ENCODE results near the gene PAX7. TPM values are rescaled to one million over a fixed set of nuclear protein-coding genes. Genes with fewer than 3 reads are reported as not detected.
A peak's percentile ranks its signal among the peaks of the same experiment; 100 is the strongest.

Gene PAX7
- polyA plus RNA-seq, 1 of the 3 experiments (the other 2 are of a cell fraction) = not detected

GRCh38 chr1:18794051-18794450 is 163.4 kb downstream of the PAX7 start (continued):
- no peak for TF ChIP-seq TAF1 (IDR thresholded peaks at IDR 0.05; ENCODE audit: borderline replicate concordance, low read depth, low read length)

- Histone ChIP-seq H3K27me3 (ENCODE audit: insufficient read depth) (no peaks in the 10 kb centered on the region), H3K27ac (ENCODE audit: low read depth in 2 of 2, low read length in 1 of 2) (no peak overlapping the region), H3K9ac (no peak overlapping the region), H3K9me2 (no peaks in the 10 kb centered on the region), H3K4me3 (ENCODE audit: low read depth in 2 of 2, low read length in 1 of 2) (no peak overlapping the region), H3F3A (replicated peaks; ENCODE audit: insufficient read depth) (no peaks in the 10 kb centered on the region), H3K79me2 (ENCODE audit: insufficient read depth) (no peaks in the 10 kb centered on the region), H3K4me1 (ENCODE audit: control insufficient read depth in 1 of 2, insufficient read depth in 2 of 2, low read depth in 1 of 2, low read length in 1 of 2) (peaks cover 0 to 30% of the 10 kb centered on the region in 2 experiments; a peak in 1 of 4 replicates), H3K4me2 (no peak overlapping the region), H4K20me1 (ENCODE audit: insufficient read depth) (no peaks in the 10 kb centered on the region), H3K9me3 (no peaks in the 10 kb centered on the region), H3K36me3 (replicated peaks in 1 of 2; ENCODE audit: control insufficient read depth in 1 of 2, insufficient read depth in 2 of 2, low read length in 1 of 2) (no peaks in the 10 kb centered on the region), H2AFZ (ENCODE audit: low read depth) (no peak overlapping the region)
- 43% methylated on average over 5 of the region's 5 CpGs for WGBS (ENCODE audit: low lambda C conversion rate)
- ChIA-PET POLR2A (no interaction called here), CTCF (interaction anchor here (0.9 to 3.3 kb wide), 10 partner anchors 10 to 197 kb away, joined by 3 to 21 read pairs (median 5); no protein-coding TSS in a partner anchor)
- DNase-seq = peak; percentile 74
- TF ChIP-seq TCF12 (IDR thresholded peaks at IDR 0.05) (no peak), RAD21 (IDR thresholded peaks at IDR 0.05; ENCODE audit: low read length) (peak; percentile 27; the same call in 1 of the 2 replicates), NFIC (IDR thresholded peaks at IDR 0.05; ENCODE audit: borderline replicate concordance) (no peak), FOXM1 (IDR thresholded peaks at IDR 0.05; ENCODE audit: low read depth) (no peak), IRF3 (IDR thresholded peaks at IDR 0.05; ENCODE audit: low read depth, low read length) (no peak), CHD2 (IDR thresholded peaks at IDR 0.05; ENCODE audit: low read length, partially characterized antibody) (no peak)
Observed at GRCh38 chr1:18794561-18794960, 163.9 kb downstream of the PAX7 start.

- TF ChIP-seq POLR2AphosphoS5 (IDR thresholded peaks at IDR 0.05; ENCODE audit: low read depth, low read length) (no peak), GATA2 (CRISPR knock-in tag; IDR thresholded peaks at IDR 0.05) (0 out of 2 replicates have a peak, but pooled peaks have one; percentile 13)
- ChIA-PET CTCF (interaction anchor here (0.9 to 3.3 kb wide), 13 partner anchors 11 to 198 kb away, joined by 3 to 21 read pairs (median 4); no protein-coding TSS in a partner anchor), POLR2A (interaction anchor here (0.9 kb wide), 1 partner anchor 21 kb away, joined by 3 read pairs; no protein-coding TSS in a partner anchor)
- Histone ChIP-seq H3K9ac (no peak overlapping the region), H3K27ac (ENCODE audit: low read depth in 2 of 2, low read length in 1 of 2) (no peak overlapping the region), H3K79me2 (ENCODE audit: insufficient read depth) (no peaks in the 10 kb centered on the region), H4K20me1 (ENCODE audit: insufficient read depth) (no peaks in the 10 kb centered on the region), H3K36me3 (replicated peaks in 1 of 2; ENCODE audit: control insufficient read depth in 1 of 2, insufficient read depth in 2 of 2, low read length in 1 of 2) (no peaks in the 10 kb centered on the region), H3K4me2 (no peak overlapping the region), H3K9me2 (no peaks in the 10 kb centered on the region), H3K27me3 (ENCODE audit: insufficient read depth) (no peaks in the 10 kb centered on the region), H2AFZ (ENCODE audit: low read depth) (no peak overlapping the region), H3F3A (replicated peaks; ENCODE audit: insufficient read depth) (no peaks in the 10 kb centered on the region), H3K4me3 (ENCODE audit: low read depth in 2 of 2, low read length in 1 of 2) (no peak overlapping the region), H3K9me3 (no peaks in the 10 kb centered on the region), H3K4me1 (ENCODE audit: control insufficient read depth in 1 of 2, insufficient read depth in 2 of 2, low read depth in 1 of 2, low read length in 1 of 2) (peaks cover 0 to 30% of the 10 kb centered on the region in 2 experiments; a peak in 1 of 4 replicates)
- 53% methylated on average over 14 of the region's 14 CpGs for WGBS (ENCODE audit: low lambda C conversion rate)
- DNase-seq = no peak
Observed at GRCh38 chr1:18795002-18795689, 164.5 kb downstream of the PAX7 start.

Measured in SK-N-SH (cell line).